ENCODE results near the gene DDX46. TPM values are rescaled to one million over a fixed set of nuclear protein-coding genes. Genes with fewer than 3 reads are reported as not detected.
"Not testable (repeated sequence)": the region's sequence is repeated elsewhere in the genome, so short reads cannot be mapped to it uniquely, and the experiment has no call there.

DDX46 gene
- total RNA-seq, 2 experiments from 2014 or later = 47.1 to 78.8 TPM

- no peaks in the 10 kb centered on the region for H4K20me1 ChIP-seq (ENCODE audit: insufficient read depth, low read length)
- H3K36me3 ChIP-seq (ENCODE audit: insufficient read depth, low read length) = peaks cover 70% of the 10 kb centered on the region
- no TSS peak for BruUV-seq (replicated peaks)
- H2AFZ ChIP-seq (ENCODE audit: low read length) = no peak overlapping the region
- H3K9me2 ChIP-seq (ENCODE audit: insufficient read depth, low read length) = no peaks in the 10 kb centered on the region
- POLR2A ChIA-PET = interaction anchor here (1.1 kb wide), 1 partner anchor 12 kb away, joined by 5 read pairs; no protein-coding TSS in a partner anchor
- no peaks in the 10 kb centered on the region for H3K9me3 ChIP-seq (ENCODE audit: low read length)
- CTCF ChIA-PET (ENCODE audit: unreplicated experiment) = no interaction called here
- intact Hi-C loops (cut with micrococcal nuclease; ENCODE audit: unreplicated experiment) = no loop called here
- H3K27ac ChIP-seq (ENCODE audit: low read depth, low read length, poor library complexity, severe bottlenecking) = no peak overlapping the region
- no peak overlapping the region for H3K4me2 ChIP-seq (ENCODE audit: low read length)
- no peaks in the 10 kb centered on the region for H3K4me1 ChIP-seq (ENCODE audit: insufficient read depth, low read length, poor library complexity, severe bottlenecking)
- no peak overlapping the region for H3K4me3 ChIP-seq (ENCODE audit: low read depth, low read length, poor library complexity, severe bottlenecking)
- no peak for DNase-seq (ENCODE audit: low spot score)
- H3K79me2 ChIP-seq (ENCODE audit: insufficient read depth, low read depth, low read length) = no peaks in the 10 kb centered on the region
- TF ChIP-seq CTCF (conservative IDR thresholded peaks at IDR 0.05; ENCODE audit: low read length) (no peak), EZH2phosphoT487 (IDR thresholded peaks at IDR 0.05; ENCODE audit: borderline replicate concordance, low read depth, low read length) (no peak)
Measured at GRCh38 chr5:134714541-134714940, 44.0 kb upstream of the DDX46 start.

GRCh38 chr5:134715466-134715865 is 43.1 kb upstream of the DDX46 start:
- H3K4me1 ChIP-seq (ENCODE audit: insufficient read depth, low read length, poor library complexity, severe bottlenecking); H3K4me2 ChIP-seq (ENCODE audit: low read length); intact Hi-C loops (cut with micrococcal nuclease; ENCODE audit: unreplicated experiment); BruUV-seq (replicated peaks); DNase-seq (ENCODE audit: low spot score); H3K4me3 ChIP-seq (ENCODE audit: low read depth, low read length, poor library complexity, severe bottlenecking); CTCF ChIA-PET (ENCODE audit: unreplicated experiment); H3K9me3 ChIP-seq (ENCODE audit: low read length); H3K27ac ChIP-seq (ENCODE audit: low read depth, low read length, poor library complexity, severe bottlenecking); H3K79me2 ChIP-seq (ENCODE audit: insufficient read depth, low read depth, low read length); H3K9me2 ChIP-seq (ENCODE audit: insufficient read depth, low read length); H4K20me1 ChIP-seq (ENCODE audit: insufficient read depth, low read length); H2AFZ ChIP-seq (ENCODE audit: low read length): not testable (repeated sequence)
- POLR2A ChIA-PET = interaction anchor here (1.1 kb wide), 1 partner anchor 11 kb away, joined by 5 read pairs; no protein-coding TSS in a partner anchor
- peaks cover 71% of the 10 kb centered on the region for H3K36me3 ChIP-seq (ENCODE audit: insufficient read depth, low read length)

- CTCF ChIA-PET (ENCODE audit: unreplicated experiment) = no interaction called here
- TF ChIP-seq CTCF (conservative IDR thresholded peaks at IDR 0.05; ENCODE audit: low read length) (no peak), EZH2phosphoT487 (IDR thresholded peaks at IDR 0.05; ENCODE audit: borderline replicate concordance, low read depth, low read length) (no peak)
- no peaks in the 10 kb centered on the region for H3K79me2 ChIP-seq (ENCODE audit: insufficient read depth, low read depth, low read length)
- no peaks in the 10 kb centered on the region for H3K4me1 ChIP-seq (ENCODE audit: insufficient read depth, low read length, poor library complexity, severe bottlenecking)
- no peak overlapping the region for H3K27ac ChIP-seq (ENCODE audit: low read depth, low read length, poor library complexity, severe bottlenecking)
- no peaks in the 10 kb centered on the region for H3K9me2 ChIP-seq (ENCODE audit: insufficient read depth, low read length)
- no peak overlapping the region for H3K4me3 ChIP-seq (ENCODE audit: low read depth, low read length, poor library complexity, severe bottlenecking)
- H3K36me3 ChIP-seq (ENCODE audit: insufficient read depth, low read length) = peaks cover 43% of the 10 kb centered on the region
- no peaks in the 10 kb centered on the region for H3K9me3 ChIP-seq (ENCODE audit: low read length)
- no peak for DNase-seq (ENCODE audit: low spot score)
- no peaks in the 10 kb centered on the region for H4K20me1 ChIP-seq (ENCODE audit: insufficient read depth, low read length)
- intact Hi-C loops (cut with micrococcal nuclease; ENCODE audit: unreplicated experiment) = no loop called here
- POLR2A ChIA-PET = interaction anchor here (0.9 to 1.4 kb wide), 2 partner anchors 11 to 12 kb away, joined by 4 read pairs; no protein-coding TSS in a partner anchor
- BruUV-seq (replicated peaks) = no TSS peak
- H2AFZ ChIP-seq (ENCODE audit: low read length) = no peak overlapping the region
- H3K4me2 ChIP-seq (ENCODE audit: low read length) = no peak overlapping the region
Measured at GRCh38 chr5:134724872-134725271, 33.7 kb upstream of the DDX46 start.
